HepG2 (cell line): ENCODE results near the gene ANKRD40CL. TPM values are rescaled to one million over a fixed set of nuclear protein-coding genes. Genes with fewer than 3 reads are reported as not detected.

Source experiments
- ATAC-seq: fragments of 200-7000 bp; cut with Tn5 transposase; 3 replicates; pipeline ENCODE4 v1.9.1; 2020; ENCODE audit warnings: mild to moderate bottlenecking, moderate library complexity
- BruUV-seq: library from RNA; stranded (reverse); fragments of 400-500 nt; replicated peaks from 2 replicates; lab custom pipeline; 2021; lab: Mats Ljungman, UMichigan
- CTCF ChIA-PET: fragments of 300-600 bp; formaldehyde crosslinking; extraction: SDS; loops from one replicate; lab custom pipeline; 2021; ENCODE audit warnings: low total read pairs, inconsistent platforms, low intra/inter-chr PET ratio; lab: Yijun Ruan, JAX
- POLR2A ChIA-PET: fragments of 350-600 bp; sonication (Branson Sonifier 250); formaldehyde crosslinking; loops from one replicate; lab custom pipeline; 2020; ENCODE audit warnings: antibody characterized with exemption, inconsistent platforms; lab: Yijun Ruan, JAX
- DNase-seq: peaks from one replicate; pipeline ENCODE4 v3.0.0-alpha.2; 2015; ENCODE audit warnings: low spot score
- FAIRE-seq: peaks from 3 replicates; lab custom pipeline; 2011; peaks lifted over from hg19 to GRCh38; lab: Jason Lieb, UNC
- H2AFZ ChIP-seq: one replicate; pipeline ENCODE4 v1.6.1; 2011; ENCODE audit warnings: low read length, inconsistent platforms
- H3K27ac ChIP-seq: fragments of 300-600 bp; 3 replicates; pipeline ENCODE4 v1.8.0; 2011; ENCODE audit warnings: mixed run types, mild to moderate bottlenecking, mixed read lengths, low read length, inconsistent platforms; ENCODE audit not compliant: insufficient read depth; ENCODE audit errors: extremely low read length
- H3K27me3 ChIP-seq, 2 experiments: fragments of 200-600 bp in 1 of 2; 2 replicates in 1 of 2; 3 replicates in 1 of 2; pipeline versions ENCODE4 v1.6.0 to v1.8.0; 2011; ENCODE audit warnings: low read length in 2 of 2, mild to moderate bottlenecking in 2 of 2, moderate library complexity in 2 of 2, inconsistent platforms in 1 of 2; ENCODE audit not compliant: insufficient read depth in 2 of 2, control insufficient read depth in 1 of 2
- H3K36me3 ChIP-seq, 2 experiments: fragments of 200-600 bp in 1 of 2; replicated peaks in 1 of 2; 2 replicates in 1 of 2; 3 replicates in 1 of 2; pipeline versions ENCODE4 v1.5.1 to v1.8.0; 2011; ENCODE audit warnings: low read length in 2 of 2, inconsistent platforms in 1 of 2; ENCODE audit not compliant: insufficient read depth in 2 of 2, control insufficient read depth in 1 of 2
- H3K4me1 ChIP-seq: 2 replicates; pipeline ENCODE4 v1.5.1; 2012; ENCODE audit warnings: low read length, inconsistent platforms; ENCODE audit not compliant: insufficient read depth
- H3K4me2 ChIP-seq: 2 replicates; pipeline ENCODE4 v1.6.0; 2011; ENCODE audit warnings: low read depth, low read length, inconsistent platforms
- H3K4me3 ChIP-seq, 3 experiments: fragments of 200-600 bp in 1 of 3; sonication (generic), shearing (Covaris generic) in 1 of 3; replicated peaks in 1 of 3; 2 replicates each; pipeline ENCODE4 v1.5.1; 2011 to 2016; ENCODE audit warnings: low read length in 3 of 3, inconsistent platforms in 2 of 3, low read depth in 2 of 3, mild to moderate bottlenecking in 2 of 3, control low read depth in 1 of 3, mixed read lengths in 1 of 3; ENCODE audit not compliant: insufficient read depth in 1 of 3
- H3K79me2 ChIP-seq: one replicate; pipeline ENCODE4 v1.6.1; 2011; ENCODE audit warnings: low read length, inconsistent platforms; ENCODE audit not compliant: insufficient read depth
- H3K9ac ChIP-seq: 2 replicates; pipeline ENCODE4 v1.6.0; 2011; ENCODE audit warnings: mild to moderate bottlenecking, low read depth, low read length, inconsistent platforms; ENCODE audit not compliant: insufficient read depth
- H3K9me3 ChIP-seq: 2 replicates; pipeline ENCODE4 v1.5.1; 2012; ENCODE audit warnings: mild to moderate bottlenecking, low read length
- H4K20me1 ChIP-seq: 2 replicates; pipeline ENCODE4 v1.6.0; 2011; ENCODE audit warnings: inconsistent platforms, mild to moderate bottlenecking, low read length, moderate library complexity; ENCODE audit not compliant: insufficient read depth
- ELF1 ChIP-seq: sonication (generic); formaldehyde crosslinking; IDR thresholded peaks from 2 replicates; pipeline ENCODE4 v1.4.0; 2020; ENCODE audit warnings: missing genetic modification reagents
- ETS1 ChIP-seq: sonication (generic); formaldehyde crosslinking; IDR thresholded peaks from 2 replicates; pipeline ENCODE4 v1.4.0; 2020; ENCODE audit warnings: missing genetic modification reagents
- FOXK2 ChIP-seq: fragments of 450-650 bp; IDR thresholded peaks from 2 replicates; pipeline ENCODE4 v1.6.1; 2016
- KDM5B ChIP-seq: sonication (generic); formaldehyde crosslinking; IDR thresholded peaks from 2 replicates; pipeline ENCODE4 v1.4.0; 2020; ENCODE audit warnings: missing genetic modification reagents, mild to moderate bottlenecking, borderline replicate concordance
- KLF6 ChIP-seq: IDR thresholded peaks from 2 replicates; pipeline ENCODE4 v1.8.0; 2016; ENCODE audit warnings: missing biosample characterization, missing genetic modification reagents
- MIER2 ChIP-seq: IDR thresholded peaks from 2 replicates; pipeline ENCODE4 v1.6.1; 2016; ENCODE audit warnings: missing biosample characterization, missing genetic modification reagents
- NR2C2 ChIP-seq: sonication (generic); formaldehyde crosslinking; IDR thresholded peaks from 2 replicates; pipeline ENCODE4 v1.4.0; 2020; ENCODE audit warnings: missing genetic modification reagents, mild to moderate bottlenecking, moderate library complexity, borderline replicate concordance
- RORA ChIP-seq: sonication (generic); formaldehyde crosslinking; IDR thresholded peaks from 2 replicates; pipeline ENCODE4 v1.5.0; 2020; ENCODE audit warnings: mild to moderate bottlenecking, missing genetic modification reagents, moderate library complexity
- U2AF2 ChIP-seq: fragments of 200-400 bp; formaldehyde crosslinking; IDR thresholded peaks from 2 replicates; pipeline ENCODE4 v1.6.1; 2017; ENCODE audit warnings: low read depth, mild to moderate bottlenecking, low read length
- ZNF10 ChIP-seq: sonication (generic); formaldehyde crosslinking; IDR thresholded peaks from 2 replicates; pipeline ENCODE4 v1.4.0; 2020; ENCODE audit warnings: mild to moderate bottlenecking, low read depth, missing genetic modification reagents, borderline replicate concordance
- ZNF687 ChIP-seq: sonication (generic); formaldehyde crosslinking; IDR thresholded peaks from 2 replicates; pipeline ENCODE4 v1.5.1; 2020; ENCODE audit warnings: mild to moderate bottlenecking, missing genetic modification reagents, moderate library complexity
- WGBS: methylation state at CpG from one replicate; pipeline ENCODE4 v1.1.6; 2017; ENCODE audit warnings: low lambda C conversion rate; 5-methylcytosine and 5-hydroxymethylcytosine counted together
- in situ Hi-C: cut with HindIII; loops from 2 replicates; pipeline ENCODE4 v1.10.0; 2017; ENCODE audit warnings: low pct_unique_long_range_greater_than_20kb; ENCODE audit not compliant: extremely low pct_ligation_motif_present
- intact Hi-C: fragments of 100-400 bp; cut with micrococcal nuclease; formaldehyde crosslinking; loops from one replicate; pipeline ENCODE4 v1.10.0; 2022; ENCODE audit not compliant: unreplicated experiment
- polyA plus RNA-seq, 8 experiments: library from polyadenylated mRNA; depleted of rRNA in 3 of 8; stranded (reverse) in 7 of 8; unstranded in 1 of 8; fragments of >200 nt; fragmentation: Illumina TruSeq in 4 of 8; extraction: Trizol in 4 of 8; gene quantifications; 2 replicates each; pipeline versions ENCODE4 v1.2.1 to v1.2.3, GENCODE V29; 2011 to 2016; ENCODE audit warnings: low read depth in 4 of 8, missing spikeins in 1 of 8, mixed read lengths in 1 of 8; ENCODE audit not compliant: insufficient read depth in 1 of 8
- total RNA-seq, 5 experiments: library from RNA; depleted of rRNA; stranded (reverse); fragments of >200 nt; fragmentation: Illumina TruSeq; extraction: Trizol; gene quantifications; 2 replicates each; pipeline ENCODE4 v1.2.3, GENCODE V29; 2016; ENCODE audit warnings: low read depth in 1 of 5
- TF ChIP-seq, protein P1 (sequence below): sonication (generic); formaldehyde crosslinking; IDR thresholded peaks from 2 replicates; pipeline ENCODE4 v1.9.0; 2021; ENCODE audit warnings: mild to moderate bottlenecking, missing genetic modification reagents

The ANKRD40CL gene
- total and polyA plus RNA-seq, 2 of the 13 experiments (the other 11 are each of a cell fraction or from before 2014, with no cell fraction given): 0.03 to 0.11 TPM

- no peak for TF ChIP-seq KLF6 (CRISPR knock-in tag)
- TF ChIP-seq, protein P1, sequence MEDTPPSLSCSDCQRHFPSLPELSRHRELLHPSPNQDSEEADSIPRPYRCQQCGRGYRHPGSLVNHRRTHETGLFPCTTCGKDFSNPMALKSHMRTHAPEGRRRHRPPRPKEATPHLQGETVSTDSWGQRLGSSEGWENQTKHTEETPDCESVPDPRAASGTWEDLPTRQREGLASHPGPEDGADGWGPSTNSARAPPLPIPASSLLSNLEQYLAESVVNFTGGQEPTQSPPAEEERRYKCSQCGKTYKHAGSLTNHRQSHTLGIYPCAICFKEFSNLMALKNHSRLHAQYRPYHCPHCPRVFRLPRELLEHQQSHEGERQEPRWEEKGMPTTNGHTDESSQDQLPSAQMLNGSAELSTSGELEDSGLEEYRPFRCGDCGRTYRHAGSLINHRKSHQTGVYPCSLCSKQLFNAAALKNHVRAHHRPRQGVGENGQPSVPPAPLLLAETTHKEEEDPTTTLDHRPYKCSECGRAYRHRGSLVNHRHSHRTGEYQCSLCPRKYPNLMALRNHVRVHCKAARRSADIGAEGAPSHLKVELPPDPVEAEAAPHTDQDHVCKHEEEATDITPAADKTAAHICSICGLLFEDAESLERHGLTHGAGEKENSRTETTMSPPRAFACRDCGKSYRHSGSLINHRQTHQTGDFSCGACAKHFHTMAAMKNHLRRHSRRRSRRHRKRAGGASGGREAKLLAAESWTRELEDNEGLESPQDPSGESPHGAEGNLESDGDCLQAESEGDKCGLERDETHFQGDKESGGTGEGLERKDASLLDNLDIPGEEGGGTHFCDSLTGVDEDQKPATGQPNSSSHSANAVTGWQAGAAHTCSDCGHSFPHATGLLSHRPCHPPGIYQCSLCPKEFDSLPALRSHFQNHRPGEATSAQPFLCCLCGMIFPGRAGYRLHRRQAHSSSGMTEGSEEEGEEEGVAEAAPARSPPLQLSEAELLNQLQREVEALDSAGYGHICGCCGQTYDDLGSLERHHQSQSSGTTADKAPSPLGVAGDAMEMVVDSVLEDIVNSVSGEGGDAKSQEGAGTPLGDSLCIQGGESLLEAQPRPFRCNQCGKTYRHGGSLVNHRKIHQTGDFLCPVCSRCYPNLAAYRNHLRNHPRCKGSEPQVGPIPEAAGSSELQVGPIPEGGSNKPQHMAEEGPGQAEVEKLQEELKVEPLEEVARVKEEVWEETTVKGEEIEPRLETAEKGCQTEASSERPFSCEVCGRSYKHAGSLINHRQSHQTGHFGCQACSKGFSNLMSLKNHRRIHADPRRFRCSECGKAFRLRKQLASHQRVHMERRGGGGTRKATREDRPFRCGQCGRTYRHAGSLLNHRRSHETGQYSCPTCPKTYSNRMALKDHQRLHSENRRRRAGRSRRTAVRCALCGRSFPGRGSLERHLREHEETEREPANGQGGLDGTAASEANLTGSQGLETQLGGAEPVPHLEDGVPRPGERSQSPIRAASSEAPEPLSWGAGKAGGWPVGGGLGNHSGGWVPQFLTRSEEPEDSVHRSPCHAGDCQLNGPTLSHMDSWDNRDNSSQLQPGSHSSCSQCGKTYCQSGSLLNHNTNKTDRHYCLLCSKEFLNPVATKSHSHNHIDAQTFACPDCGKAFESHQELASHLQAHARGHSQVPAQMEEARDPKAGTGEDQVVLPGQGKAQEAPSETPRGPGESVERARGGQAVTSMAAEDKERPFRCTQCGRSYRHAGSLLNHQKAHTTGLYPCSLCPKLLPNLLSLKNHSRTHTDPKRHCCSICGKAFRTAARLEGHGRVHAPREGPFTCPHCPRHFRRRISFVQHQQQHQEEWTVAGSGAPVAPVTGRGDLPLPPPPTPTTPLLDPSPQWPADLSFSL (CRISPR knock-in tag): no peak
- no peak for TF ChIP-seq RORA (CRISPR knock-in tag)
- TF ChIP-seq, all 625 proteins: peak for 4
Observed at GRCh38 chr17:50808888-50809287, 41.6 kb upstream of the ANKRD40CL start (continued).

GRCh38 chr17:50808413-50808812 lies 41.1 kb upstream of the ANKRD40CL start:
- no peak overlapping the region for H2AFZ ChIP-seq
- no peak overlapping the region for H3K4me2 ChIP-seq
- H3K27me3 ChIP-seq: peaks cover 2 to 10% of the 10 kb centered on the region in 2 experiments; a peak in 3 of 5 replicates
- no peaks in the 10 kb centered on the region for H4K20me1 ChIP-seq
- POLR2A ChIA-PET: no interaction called here
- ATAC-seq (no peak), DNase-seq (no peak), FAIRE-seq (no peak)
- no peak overlapping the region for H3K27ac ChIP-seq
- in situ Hi-C loops: no loop called here
- H3K79me2 ChIP-seq: no peaks in the 10 kb centered on the region
- H3K4me1 ChIP-seq: peaks cover 61% of the 10 kb centered on the region
- intact Hi-C loops: no loop called here
- H3K9me3 ChIP-seq: no peaks in the 10 kb centered on the region
- WGBS: 83% methylated on average over 7 of the region's 7 CpGs
- BruUV-seq: no TSS peak
- no peaks in the 10 kb centered on the region for H3K36me3 ChIP-seq
- H3K4me3 ChIP-seq: no peak overlapping the region
- CTCF ChIA-PET: no interaction called here
- H3K9ac ChIP-seq: no peak overlapping the region
- TF ChIP-seq FOXK2: no peak
- TF ChIP-seq MIER2 (CRISPR knock-in tag): no peak
- TF ChIP-seq ELF1 (CRISPR knock-in tag): no peak
- no peak for TF ChIP-seq U2AF2
- TF ChIP-seq KDM5B: no peak
- TF ChIP-seq ETS1: no peak
- TF ChIP-seq ZNF687 (CRISPR knock-in tag): peak; percentile 26; the same call in 1 of the 2 replicates
- TF ChIP-seq ZNF10 (CRISPR knock-in tag): no peak
- TF ChIP-seq NR2C2 (CRISPR knock-in tag): no peak
